ENCODE measurements around the gene SSTR3.

Gene SSTR3

GRCh38 chr22:37212174-37212906, at the start of gene SSTR3:
Gene SSTR3, minus strand, starts transcription at chr22:37212477. Its CDS starts 4,674 bp downstream, at chr22:37207803.
- ChIA-PET CTCF (interaction anchor here (7.9 kb wide), 1 partner anchor 12 kb away, joined by 62 read pairs; no protein-coding TSS in a partner anchor), POLR2A (no interaction called here)
- DNase-seq (ENCODE audit: extremely low spot score) = no peak
- TF ChIP-seq CTCF (IDR thresholded peaks at IDR 0.05; ENCODE audit: control extremely low read depth, extremely low read depth, low read depth, missing control alignments) = no peak

GRCh38 chr22:37260901-37261336, 48.6 kb upstream of the SSTR3 start:
- peak; percentile 86 for TF ChIP-seq CTCF (IDR thresholded peaks at IDR 0.05; ENCODE audit: control extremely low read depth, extremely low read depth, low read depth, missing control alignments)
- POLR2A ChIA-PET = no interaction called here
- peak; percentile 77 for DNase-seq (ENCODE audit: extremely low spot score)
- CTCF ChIA-PET = interaction anchor here (0.7 to 5.6 kb wide), 45 partner anchors 10 to 346 kb away, joined by 3 to 195 read pairs (median 5); partner anchors contain the start of genes CYTH4, IL2RB, MFNG and RAC2

GRCh38 chr22:37260155-37260795, 48.0 kb upstream of the SSTR3 start:
- no peak for TF ChIP-seq CTCF (IDR thresholded peaks at IDR 0.05; ENCODE audit: control extremely low read depth, extremely low read depth, low read depth, missing control alignments)
- ChIA-PET CTCF (interaction anchor here (0.7 to 5.6 kb wide), 51 partner anchors 11 to 346 kb away, joined by 3 to 195 read pairs (median 4); partner anchors contain the start of genes CYTH4, IL2RB, MFNG and RAC2), POLR2A (no interaction called here)
- no peak for DNase-seq (ENCODE audit: extremely low spot score)

- DNase-seq (ENCODE audit: extremely low spot score) = no peak
- peak; percentile 54 for TF ChIP-seq CTCF (IDR thresholded peaks at IDR 0.05; ENCODE audit: control extremely low read depth, extremely low read depth, low read depth, missing control alignments)
- ChIA-PET POLR2A (no interaction called here), CTCF (interaction anchor here (0.7 to 5.6 kb wide), 36 partner anchors 8 to 307 kb away, joined by 3 to 195 read pairs (median 6); partner anchors contain the start of genes CYTH4, IL2RB, MFNG and RAC2)
Observed at GRCh38 chr22:37259540-37260029, 47.3 kb upstream of the SSTR3 start.

GRCh38 chr22:37258753-37259401, 46.6 kb upstream of the SSTR3 start:
- ChIA-PET POLR2A (no interaction called here), CTCF (interaction anchor here (0.7 to 5.6 kb wide), 27 partner anchors 9 to 308 kb away, joined by 3 to 195 read pairs (median 6); partner anchors contain the start of genes CYTH4, IL2RB and RAC2)
- no peak for TF ChIP-seq CTCF (IDR thresholded peaks at IDR 0.05; ENCODE audit: control extremely low read depth, extremely low read depth, low read depth, missing control alignments)
- no peak for DNase-seq (ENCODE audit: extremely low spot score)
